Fibroblast of the aortic adventitia (primary cell): ENCODE results near the gene ENGASE. TPM values are rescaled to one million over a fixed set of nuclear protein-coding genes. Genes with fewer than 3 reads are reported as not detected.

ENCODE experiments used
- DNase-seq: peaks from one replicate; pipeline ENCODE4 v3.0.0-alpha.2; 2010; ENCODE audit warnings: low read depth
- H3K4me3 ChIP-seq: 2 replicates; pipeline ENCODE4 v1.5.1; 2011; ENCODE audit warnings: low read depth, mild to moderate bottlenecking, control low read depth, low read length, moderate library complexity
- total RNA-seq: library from RNA; depleted of rRNA; stranded (reverse); fragments of >200 nt; gene quantifications from 2 replicates; pipeline ENCODE4 v1.2.3, GENCODE V29; 2012; ENCODE audit warnings: low replicate concordance
- TF ChIP-seq, protein P1 (sequence below): IDR thresholded peaks from 2 replicates; pipeline ENCODE4 v1.5.1; 2011; ENCODE audit warnings: mild to moderate bottlenecking, low read length, control low read depth, inconsistent platforms; ENCODE audit not compliant: insufficient read depth

The ENGASE gene
- total RNA-seq, 1 donor, result 8.4 TPM

DNA sequence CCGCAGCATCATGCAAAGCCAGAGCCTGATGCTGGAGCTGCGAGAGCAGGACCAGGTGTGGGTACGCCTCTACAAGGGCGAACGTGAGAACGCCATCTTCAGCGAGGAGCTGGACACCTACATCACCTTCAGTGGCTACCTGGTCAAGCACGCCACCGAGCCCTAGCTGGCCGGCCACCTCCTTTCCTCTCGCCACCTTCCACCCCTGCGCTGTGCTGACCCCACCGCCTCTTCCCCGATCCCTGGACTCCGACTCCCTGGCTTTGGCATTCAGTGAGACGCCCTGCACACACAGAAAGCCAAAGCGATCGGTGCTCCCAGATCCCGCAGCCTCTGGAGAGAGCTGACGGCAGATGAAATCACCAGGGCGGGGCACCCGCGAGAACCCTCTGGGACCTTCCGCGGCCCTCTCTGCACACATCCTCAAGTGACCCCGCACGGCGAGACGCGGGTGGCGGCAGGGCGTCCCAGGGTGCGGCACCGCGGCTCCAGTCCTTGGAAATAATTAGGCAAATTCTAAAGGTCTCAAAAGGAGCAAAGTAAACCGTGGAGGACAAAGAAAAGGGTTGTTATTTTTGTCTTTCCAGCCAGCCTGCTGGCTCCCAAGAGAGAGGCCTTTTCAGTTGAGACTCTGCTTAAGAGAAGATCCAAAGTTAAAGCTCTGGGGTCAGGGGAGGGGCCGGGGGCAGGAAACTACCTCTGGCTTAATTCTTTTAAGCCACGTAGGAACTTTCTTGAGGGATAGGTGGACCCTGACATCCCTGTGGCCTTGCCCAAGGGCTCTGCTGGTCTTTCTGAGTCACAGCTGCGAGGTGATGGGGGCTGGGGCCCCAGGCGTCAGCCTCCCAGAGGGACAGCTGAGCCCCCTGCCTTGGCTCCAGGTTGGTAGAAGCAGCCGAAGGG, 26.4 kb upstream of the ENGASE start:
- H3K4me3 ChIP-seq, result no peak overlapping the region
- no peak for DNase-seq
- TF ChIP-seq, protein P1, sequence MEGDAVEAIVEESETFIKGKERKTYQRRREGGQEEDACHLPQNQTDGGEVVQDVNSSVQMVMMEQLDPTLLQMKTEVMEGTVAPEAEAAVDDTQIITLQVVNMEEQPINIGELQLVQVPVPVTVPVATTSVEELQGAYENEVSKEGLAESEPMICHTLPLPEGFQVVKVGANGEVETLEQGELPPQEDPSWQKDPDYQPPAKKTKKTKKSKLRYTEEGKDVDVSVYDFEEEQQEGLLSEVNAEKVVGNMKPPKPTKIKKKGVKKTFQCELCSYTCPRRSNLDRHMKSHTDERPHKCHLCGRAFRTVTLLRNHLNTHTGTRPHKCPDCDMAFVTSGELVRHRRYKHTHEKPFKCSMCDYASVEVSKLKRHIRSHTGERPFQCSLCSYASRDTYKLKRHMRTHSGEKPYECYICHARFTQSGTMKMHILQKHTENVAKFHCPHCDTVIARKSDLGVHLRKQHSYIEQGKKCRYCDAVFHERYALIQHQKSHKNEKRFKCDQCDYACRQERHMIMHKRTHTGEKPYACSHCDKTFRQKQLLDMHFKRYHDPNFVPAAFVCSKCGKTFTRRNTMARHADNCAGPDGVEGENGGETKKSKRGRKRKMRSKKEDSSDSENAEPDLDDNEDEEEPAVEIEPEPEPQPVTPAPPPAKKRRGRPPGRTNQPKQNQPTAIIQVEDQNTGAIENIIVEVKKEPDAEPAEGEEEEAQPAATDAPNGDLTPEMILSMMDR, result no peak

DNA sequence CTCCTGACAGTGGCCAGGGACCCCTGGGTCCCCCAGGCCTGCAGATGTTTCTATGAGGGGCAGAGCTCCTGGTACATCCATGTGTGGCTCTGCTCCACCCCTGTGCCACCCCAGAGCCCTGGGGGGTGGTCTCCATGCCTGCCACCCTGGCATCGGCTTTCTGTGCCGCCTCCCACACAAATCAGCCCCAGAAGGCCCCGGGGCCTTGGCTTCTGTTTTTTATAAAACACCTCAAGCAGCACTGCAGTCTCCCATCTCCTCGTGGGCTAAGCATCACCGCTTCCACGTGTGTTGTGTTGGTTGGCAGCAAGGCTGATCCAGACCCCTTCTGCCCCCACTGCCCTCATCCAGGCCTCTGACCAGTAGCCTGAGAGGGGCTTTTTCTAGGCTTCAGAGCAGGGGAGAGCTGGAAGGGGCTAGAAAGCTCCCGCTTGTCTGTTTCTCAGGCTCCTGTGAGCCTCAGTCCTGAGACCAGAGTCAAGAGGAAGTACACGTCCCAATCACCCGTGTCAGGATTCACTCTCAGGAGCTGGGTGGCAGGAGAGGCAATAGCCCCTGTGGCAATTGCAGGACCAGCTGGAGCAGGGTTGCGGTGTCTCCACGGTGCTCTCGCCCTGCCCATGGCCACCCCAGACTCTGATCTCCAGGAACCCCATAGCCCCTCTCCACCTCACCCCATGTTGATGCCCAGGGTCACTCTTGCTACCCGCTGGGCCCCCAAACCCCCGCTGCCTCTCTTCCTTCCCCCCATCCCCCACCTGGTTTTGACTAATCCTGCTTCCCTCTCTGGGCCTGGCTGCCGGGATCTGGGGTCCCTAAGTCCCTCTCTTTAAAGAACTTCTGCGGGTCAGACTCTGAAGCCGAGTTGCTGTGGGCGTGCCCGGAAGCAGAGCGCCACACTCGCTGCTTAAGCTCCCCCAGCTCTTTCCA, 25.5 kb upstream of the ENGASE start:
- no peak for DNase-seq
- TF ChIP-seq, protein P1, result no peak
- no peak overlapping the region for H3K4me3 ChIP-seq

DNA sequence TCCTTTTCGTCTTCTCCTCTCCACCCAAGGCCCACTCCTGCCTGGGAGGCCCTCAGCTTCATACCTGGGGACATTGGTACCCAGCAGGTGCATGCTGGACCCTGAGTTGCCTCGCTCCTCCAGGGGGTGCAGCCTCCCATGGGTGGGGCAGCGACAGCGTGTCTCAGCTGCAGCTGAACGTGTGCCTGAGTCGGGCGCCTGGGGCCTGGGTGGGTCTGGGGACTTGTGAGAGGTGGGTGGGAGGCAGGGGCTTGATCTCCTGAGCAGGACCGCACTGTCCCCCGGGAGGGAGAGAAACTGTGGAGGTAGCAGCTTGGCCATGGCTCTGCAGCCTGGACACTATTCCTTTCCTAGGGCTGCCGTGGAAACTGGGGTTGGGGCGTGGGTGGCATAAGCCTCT, 24.8 kb upstream of the ENGASE start:
- H3K4me3 ChIP-seq, result no peak overlapping the region
- DNase-seq, result no peak
- TF ChIP-seq, protein P1, result no peak

DNA sequence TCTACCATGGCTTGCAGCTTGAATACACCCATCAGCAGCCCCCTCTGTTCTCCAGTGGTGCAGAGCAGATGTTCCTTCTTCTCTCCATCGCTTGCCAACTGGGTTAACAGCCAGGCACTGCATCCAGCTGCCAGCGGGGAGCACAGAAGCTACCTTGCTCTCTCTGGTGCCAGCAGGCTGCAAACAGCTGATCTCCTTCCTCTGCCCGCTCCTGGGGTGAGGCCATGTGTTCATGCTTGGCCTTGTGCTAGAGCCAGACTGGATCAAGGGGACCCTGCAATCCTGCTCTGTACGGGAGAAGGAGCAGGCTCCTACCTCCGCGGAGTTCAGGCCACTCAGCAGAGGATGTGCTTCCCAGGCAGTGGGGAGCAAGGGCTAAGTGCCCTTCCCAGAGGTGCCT, 24.1 kb upstream of the ENGASE start:
- TF ChIP-seq, protein P1, result no peak
- no peak overlapping the region for H3K4me3 ChIP-seq
- DNase-seq, result no peak

DNA sequence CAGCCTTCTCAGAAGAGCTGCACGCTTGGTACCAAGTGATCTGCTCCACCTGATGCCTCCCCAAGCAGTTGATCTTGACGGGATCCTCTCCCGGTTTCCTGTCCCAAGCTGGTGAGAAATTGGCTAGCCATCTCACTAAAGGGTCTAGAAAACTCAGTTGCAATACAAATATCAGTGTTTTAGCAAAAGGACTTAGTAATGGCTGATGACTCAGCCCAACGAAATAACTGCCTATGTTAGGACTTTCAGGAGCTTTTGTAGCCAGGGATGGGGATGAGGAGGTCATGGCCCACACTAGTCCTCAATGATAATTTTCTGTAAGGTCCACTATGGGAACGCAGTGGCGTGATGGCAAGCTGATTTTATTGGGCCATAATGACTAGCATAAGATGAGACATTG, 23.3 kb upstream of the ENGASE start:
- TF ChIP-seq, protein P1, result no peak
- H3K4me3 ChIP-seq, result no peak overlapping the region
- no peak for DNase-seq

DNA sequence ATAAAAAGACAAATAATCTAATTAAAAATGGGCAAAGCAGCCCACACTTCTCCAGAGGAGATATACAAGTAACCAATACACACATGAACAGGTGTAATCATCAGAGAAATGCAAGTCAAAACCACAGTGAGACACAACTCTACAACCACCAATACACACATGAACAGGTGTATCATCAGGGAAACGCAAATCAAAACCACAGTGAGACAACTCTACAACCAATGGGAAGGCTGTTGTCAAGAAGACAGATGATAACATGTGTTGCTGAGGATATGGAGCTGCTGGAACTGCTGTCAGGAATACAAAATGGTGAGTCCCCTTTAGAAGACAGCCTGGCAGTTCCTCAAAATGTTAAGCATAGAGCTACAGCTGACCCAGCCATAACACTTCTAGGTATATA, 22.5 kb upstream of the ENGASE start:
- TF ChIP-seq, protein P1, result no peak
- H3K4me3 ChIP-seq, result no peak overlapping the region
- DNase-seq, result no peak
